ENCODE results near the gene PLEKHH2.
"Not testable (repeated sequence)": the region's sequence is repeated elsewhere in the genome, so short reads cannot be mapped to it uniquely, and the experiment has no call there.

Gene PLEKHH2

GRCh38 chr2:43637030-43637803, at the start of gene PLEKHH2:
TSS of gene PLEKHH2 (plus strand) at chr2:43637260. CDS start at chr2:43644674, 7,414 bp downstream.
- peak; percentile 29 for DNase-seq (ENCODE audit: low read depth, low spot score)
- no peak within 1 kb of the TSS for H3K27ac ChIP-seq

DNA sequence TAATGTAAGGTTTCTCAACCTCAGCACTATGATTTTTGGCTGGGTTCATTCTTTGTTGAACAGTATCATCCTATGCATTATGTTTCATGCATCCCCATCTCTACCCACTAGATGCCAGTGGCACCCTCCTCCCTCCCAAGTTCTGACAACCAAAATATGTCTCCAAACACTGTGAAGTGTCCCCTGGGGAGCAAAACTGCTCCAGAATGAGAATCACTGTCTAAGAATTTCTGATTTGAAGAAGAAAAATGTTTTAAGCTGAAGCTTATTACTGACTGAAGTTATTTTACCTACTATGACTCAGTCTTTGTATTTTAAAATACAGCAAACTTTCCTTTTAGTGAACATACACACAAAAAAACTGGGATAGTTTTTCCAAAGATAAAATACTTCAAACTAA, 44.6 kb upstream of the PLEKHH2 start:
- no peak overlapping the region for H3K27ac ChIP-seq
- DNase-seq (ENCODE audit: low read depth, low spot score), result no peak

- no peak overlapping the region for H3K27ac ChIP-seq
Measured at GRCh38 chr2:43593254-43593653, 43.8 kb upstream of the PLEKHH2 start.

GRCh38 chr2:43594875-43595274, 42.2 kb upstream of the PLEKHH2 start:
- DNase-seq (ENCODE audit: low read depth, low spot score), result no peak
- no peak overlapping the region for H3K27ac ChIP-seq

More at GRCh38 chr2:43593254-43593653, 43.8 kb upstream of the PLEKHH2 start:
- DNase-seq (ENCODE audit: low read depth, low spot score), result no peak

DNA sequence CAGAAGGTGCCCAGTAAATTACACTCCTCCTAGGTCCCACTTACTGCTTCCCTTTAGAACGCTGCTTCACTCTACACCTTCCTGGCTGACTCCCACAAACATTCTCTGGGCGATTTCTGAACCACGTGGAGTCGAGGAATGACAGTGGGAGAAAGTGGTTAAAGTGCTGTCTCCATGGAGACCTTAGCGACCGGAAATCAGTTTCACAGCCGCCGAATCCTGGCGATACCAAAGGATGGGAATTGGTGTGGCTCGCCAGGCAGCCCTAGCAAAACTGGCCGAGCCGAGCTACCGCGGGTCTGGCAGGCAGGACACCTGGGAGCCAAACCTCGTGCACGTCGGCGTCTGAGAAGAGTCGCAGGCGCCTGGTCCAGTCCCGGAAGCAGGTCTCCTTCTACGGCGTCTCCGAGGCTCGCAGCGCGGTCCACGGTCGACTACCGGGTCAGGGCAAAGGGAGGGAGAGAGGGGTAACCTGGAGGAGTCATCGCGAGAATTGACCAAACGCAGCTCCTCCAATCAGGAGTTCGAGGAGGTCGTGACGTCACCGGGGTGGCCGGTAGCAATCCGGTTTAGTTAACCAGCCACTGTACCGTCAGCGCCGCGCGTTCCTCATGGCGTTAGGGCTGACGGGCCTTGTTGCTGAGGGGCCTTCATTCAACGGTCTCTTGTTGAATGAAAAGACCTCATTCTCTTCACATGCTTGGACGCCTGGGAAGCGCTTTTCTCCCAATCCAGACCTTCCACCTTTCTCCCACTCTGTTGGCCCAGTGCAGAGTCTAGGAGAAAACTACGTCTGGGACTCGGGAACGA, 41.3 kb upstream of the PLEKHH2 start, which contains the start of gene THADA:
TSS of gene THADA (minus strand) at position 436 of the 810 bp plus-strand sequence. CDS start 3,646 bp downstream, outside the sequence.
- peak; percentile 96 for DNase-seq (ENCODE audit: low read depth, low spot score)
- H3K27ac ChIP-seq, result peak within 1 kb of the TSS; percentile 86

GRCh38 chr2:43600596-43600995, 36.5 kb upstream of the PLEKHH2 start:
- not testable (repeated sequence) for DNase-seq (ENCODE audit: low read depth, low spot score); H3K27ac ChIP-seq

- DNase-seq (ENCODE audit: low read depth, low spot score), result no peak
Measured at GRCh38 chr2:43604674-43605073, 32.4 kb upstream of the PLEKHH2 start.

DNA sequence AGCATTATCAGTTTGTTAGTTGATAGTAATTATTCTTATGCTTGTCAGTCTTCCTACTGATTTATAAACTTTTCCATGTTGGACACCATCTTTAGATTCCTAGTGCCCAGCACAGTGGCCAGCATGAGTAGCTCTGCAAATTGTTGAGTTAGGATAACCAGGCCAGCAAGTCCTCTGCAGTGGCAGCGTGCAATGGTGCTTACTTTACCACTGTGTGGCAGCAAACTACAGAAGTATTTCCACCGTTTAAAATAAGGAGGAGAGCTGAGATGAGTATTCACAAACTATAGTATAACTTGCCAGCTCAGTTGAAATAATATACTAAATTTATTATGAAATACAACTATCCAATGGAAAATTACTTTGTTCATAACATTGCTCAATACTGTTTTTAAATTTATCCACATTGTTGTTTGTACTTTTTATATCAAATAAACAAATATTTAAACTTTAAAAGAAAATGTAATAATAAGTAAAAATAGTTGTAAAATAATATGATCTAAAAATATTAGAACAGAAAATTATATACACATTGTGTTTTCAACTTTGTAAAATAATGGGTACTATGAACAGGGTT, 31.9 kb upstream of the PLEKHH2 start:
- no peak for DNase-seq (ENCODE audit: low read depth, low spot score)
- H3K27ac ChIP-seq, result no peak overlapping the region

More at GRCh38 chr2:43604674-43605073, 32.4 kb upstream of the PLEKHH2 start:
- no peak overlapping the region for H3K27ac ChIP-seq

DNA sequence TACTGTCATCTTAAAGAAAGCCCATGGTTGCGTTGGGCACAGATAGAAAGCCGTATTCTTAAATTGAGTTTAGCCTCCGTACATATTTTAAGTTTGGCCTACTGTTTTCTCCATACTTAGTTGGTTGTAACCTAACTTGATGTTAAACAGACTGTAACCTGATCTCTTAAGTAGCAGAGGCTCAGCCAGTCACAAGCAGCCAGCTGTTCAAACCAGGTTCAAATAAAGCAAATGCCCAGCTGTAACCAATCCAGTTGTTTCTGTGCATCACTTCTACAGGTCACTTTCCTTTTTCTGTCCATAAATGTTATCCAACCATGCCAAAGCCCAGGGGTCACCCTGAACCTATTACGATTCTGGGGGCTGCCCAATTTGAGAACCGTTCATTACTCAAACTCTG, 31.2 kb upstream of the PLEKHH2 start:
- H3K27ac ChIP-seq, result no peak overlapping the region
- no peak for DNase-seq (ENCODE audit: low read depth, low spot score)

- DNase-seq (ENCODE audit: low read depth, low spot score), result no peak
- H3K27ac ChIP-seq, result no peak overlapping the region
Measured at GRCh38 chr2:43609290-43609918, 27.7 kb upstream of the PLEKHH2 start.

- DNase-seq (ENCODE audit: low read depth, low spot score), result no peak
- no peak overlapping the region for H3K27ac ChIP-seq
Measured at GRCh38 chr2:43610361-43610760, 26.7 kb upstream of the PLEKHH2 start.

DNA sequence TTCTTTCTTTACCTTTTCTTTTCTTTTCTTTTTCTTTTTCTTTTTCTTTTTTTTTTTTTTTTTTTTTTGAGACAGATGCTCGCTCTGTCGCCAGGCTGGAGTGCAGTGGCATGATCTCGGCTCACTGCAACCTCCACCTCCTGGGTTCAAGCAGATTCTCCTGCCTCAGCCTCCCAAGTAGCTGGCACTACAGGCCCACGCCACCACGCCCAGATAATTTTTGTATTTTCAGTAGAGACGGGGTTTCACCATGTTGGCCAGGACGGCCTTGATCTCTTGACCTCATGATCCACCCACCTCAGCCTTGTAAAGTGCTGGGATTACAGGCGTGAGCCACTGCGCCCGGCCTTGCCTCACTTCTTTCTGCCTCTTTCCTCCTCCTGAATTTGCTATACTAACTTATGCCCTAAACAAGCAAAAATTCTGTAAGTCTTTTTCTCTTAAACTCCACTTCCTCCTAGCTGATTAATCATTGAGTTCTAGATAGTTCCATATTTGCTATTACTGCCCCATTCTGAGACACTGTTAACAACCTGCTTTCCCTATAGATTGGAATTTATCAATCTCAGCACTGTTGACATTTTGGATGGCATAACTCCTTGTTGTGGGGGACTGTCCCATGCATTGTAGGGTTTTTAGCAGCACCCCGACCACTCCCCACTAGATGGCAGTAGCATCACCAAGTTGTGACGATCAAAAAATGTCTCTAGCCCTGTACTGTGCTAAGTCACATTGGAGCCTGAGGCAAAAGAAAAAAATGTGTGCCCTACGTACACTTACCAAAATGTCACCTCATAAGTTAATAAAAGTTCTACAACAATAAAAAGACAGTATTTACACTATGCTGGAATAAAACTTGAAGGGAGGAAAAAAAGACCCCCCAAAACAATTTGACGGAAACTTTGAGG, 24.8 kb upstream of the PLEKHH2 start:
- no peak overlapping the region for H3K27ac ChIP-seq
- DNase-seq (ENCODE audit: low read depth, low spot score), result no peak

- DNase-seq (ENCODE audit: low read depth, low spot score), result no peak
Measured at GRCh38 chr2:43612944-43613343, 24.1 kb upstream of the PLEKHH2 start.

GRCh38 chr2:43616967-43617680, 19.9 kb upstream of the PLEKHH2 start:
- DNase-seq (ENCODE audit: low read depth, low spot score), result no peak
- H3K27ac ChIP-seq, result no peak overlapping the region

More at GRCh38 chr2:43612944-43613343, 24.1 kb upstream of the PLEKHH2 start:
- H3K27ac ChIP-seq, result no peak overlapping the region

GRCh38 chr2:43619511-43619910, 17.5 kb upstream of the PLEKHH2 start:
- no peak for DNase-seq (ENCODE audit: low read depth, low spot score)
- H3K27ac ChIP-seq, result no peak overlapping the region

GRCh38 chr2:43622931-43623451, 14.1 kb upstream of the PLEKHH2 start:
- H3K27ac ChIP-seq, result no peak overlapping the region
- DNase-seq (ENCODE audit: low read depth, low spot score), result no peak

DNA sequence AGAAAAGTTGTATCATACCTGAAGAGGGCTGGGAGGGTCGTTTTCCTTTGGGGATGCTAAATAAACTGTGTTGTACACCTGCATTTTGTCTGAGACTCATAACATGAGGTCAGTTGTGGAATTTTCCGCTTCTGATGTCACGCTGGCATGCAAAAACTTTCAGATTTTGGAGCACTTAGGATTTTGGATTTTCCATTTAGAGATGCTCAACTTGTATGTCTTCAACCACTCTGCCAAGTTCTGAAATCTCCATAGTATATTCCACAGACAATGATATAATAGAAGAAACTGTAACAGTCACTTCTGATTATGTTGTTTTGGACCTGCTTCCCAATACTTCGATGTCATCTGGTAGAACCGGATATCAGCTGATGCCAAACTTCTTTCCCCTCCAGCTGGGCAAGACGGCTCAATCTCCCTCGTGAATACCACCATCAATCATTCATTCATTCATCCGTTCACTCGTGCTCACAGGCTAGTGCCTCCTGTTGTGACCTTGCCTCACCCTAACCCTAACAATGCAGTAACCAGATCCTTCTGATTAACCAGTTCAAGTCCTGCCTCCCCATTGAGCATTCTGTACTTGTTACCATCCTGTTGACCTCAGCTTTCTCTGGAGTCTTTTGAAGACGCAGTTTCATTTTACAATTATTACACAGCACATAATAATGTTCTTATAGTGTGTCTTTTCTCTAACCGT, 5.3 kb upstream of the PLEKHH2 start:
- DNase-seq (ENCODE audit: low read depth, low spot score), result no peak
- no peak overlapping the region for H3K27ac ChIP-seq

All from epithelial cell of prostate (primary cell).